ENCODE data around the gene ZNF683.
"Not testable (repeated sequence)": the region's sequence is repeated elsewhere in the genome, so short reads cannot be mapped to it uniquely, and the experiment has no call there.

- not testable (repeated sequence) for TF ChIP-seq CTCF (conservative IDR thresholded peaks at IDR 0.05; ENCODE audit: low read depth, low read length); POLR2A (IDR thresholded peaks at IDR 0.05; ENCODE audit: low read depth, low read length)
Measured at GRCh38 chr1:26333312-26333711, 39.2 kb downstream of the ZNF683 start.
